OCI-LY1 (cell line): Measurements from ENCODE around the gene FRA10AC1.

Experiments
- H2AFZ ChIP-seq: fragments of 200-600 bp; sonication (generic), shearing (Covaris generic); 2 replicates; pipeline ENCODE4 v1.6.0; 2014; ENCODE audit warnings: antibody characterized with exemption, mild to moderate bottlenecking, low read length
- H3F3A ChIP-seq: fragments of 200-600 bp; sonication (generic), shearing (Covaris generic); 2 replicates; pipeline ENCODE4 v1.6.0; 2014; ENCODE audit warnings: mild to moderate bottlenecking, antibody characterized with exemption, low read length, moderate library complexity; ENCODE audit not compliant: insufficient read depth
- H3K27ac ChIP-seq: fragments of 200-600 bp; sonication (generic); 2 replicates; pipeline ENCODE4 v1.5.1; 2014; ENCODE audit warnings: low read length, mixed run types, mild to moderate bottlenecking, low read depth; ENCODE audit not compliant: poor library complexity, severe bottlenecking
- H3K27me3 ChIP-seq: fragments of 200-600 bp; sonication (generic); 2 replicates; pipeline ENCODE4 v1.6.0; 2014; ENCODE audit warnings: antibody characterized with exemption, mild to moderate bottlenecking, low read length, moderate library complexity; ENCODE audit not compliant: insufficient read depth
- H3K36me3 ChIP-seq: fragments of 200-600 bp; sonication (generic); 2 replicates; pipeline ENCODE4 v1.6.1; 2014; ENCODE audit warnings: mild to moderate bottlenecking, antibody characterized with exemption, low read length, moderate library complexity, mixed read lengths; ENCODE audit not compliant: insufficient read depth
- H3K4me1 ChIP-seq: fragments of 200-600 bp; sonication (generic); 2 replicates; pipeline ENCODE4 v1.5.1; 2014; ENCODE audit warnings: mild to moderate bottlenecking, low read length, moderate library complexity; ENCODE audit not compliant: insufficient read depth, severe bottlenecking
- H3K4me2 ChIP-seq: fragments of 200-600 bp; sonication (generic), shearing (Covaris generic); 2 replicates; pipeline ENCODE4 v1.6.1; 2014; ENCODE audit warnings: low read length
- H3K4me3 ChIP-seq: fragments of 200-600 bp; sonication (generic); 2 replicates; pipeline ENCODE4 v1.5.1; 2014; ENCODE audit warnings: low read length, low read depth, mild to moderate bottlenecking, mixed read lengths; ENCODE audit not compliant: poor library complexity, severe bottlenecking
- H3K79me2 ChIP-seq: fragments of 200-600 bp; shearing (Covaris generic); 2 replicates; pipeline ENCODE4 v1.6.1; 2016; ENCODE audit warnings: mixed run types, low read length, mixed read lengths; ENCODE audit not compliant: insufficient read depth
- H3K9ac ChIP-seq: fragments of 200-600 bp; sonication (generic), shearing (Covaris generic); 2 replicates; pipeline ENCODE4 v1.6.1; 2014; ENCODE audit warnings: mild to moderate bottlenecking, low read length, mixed read lengths
- H3K9me2 ChIP-seq: fragments of 200-600 bp; sonication (generic), shearing (Covaris generic); 2 replicates; pipeline ENCODE4 v1.6.1; 2014; ENCODE audit warnings: low read depth, mild to moderate bottlenecking, low read length, mixed read lengths
- H3K9me3 ChIP-seq: fragments of 200-600 bp; shearing (Covaris generic); 2 replicates; pipeline ENCODE4 v1.6.1; 2014; ENCODE audit warnings: low read length, mixed read lengths
- H4K20me1 ChIP-seq: fragments of 200-600 bp; sonication (generic), shearing (Covaris generic); 2 replicates; pipeline ENCODE4 v1.6.0; 2016; ENCODE audit warnings: mild to moderate bottlenecking, low read length; ENCODE audit not compliant: insufficient read depth
- CTCF ChIP-seq: fragments of 200-600 bp; sonication (generic), shearing (Covaris generic); IDR thresholded peaks from 2 replicates; pipeline ENCODE4 v1.5.1; 2017; ENCODE audit warnings: mild to moderate bottlenecking, antibody characterized with exemption, low read length, moderate library complexity, mixed read lengths
- EZH2 ChIP-seq: fragments of 200-600 bp; sonication (generic), shearing (Covaris generic); IDR thresholded peaks from 2 replicates; pipeline ENCODE4 v1.8.0; 2017; ENCODE audit warnings: borderline replicate concordance, mixed run types, mild to moderate bottlenecking, antibody characterized with exemption, low read length, moderate library complexity, mixed read lengths

Gene FRA10AC1

GRCh38 chr10:93629647-93630305 is 72.6 kb downstream of the FRA10AC1 start:
- Histone ChIP-seq H3K4me2 (no peak overlapping the region), H3K36me3 (no peaks in the 10 kb centered on the region), H4K20me1 (no peaks in the 10 kb centered on the region), H3F3A (no peaks in the 10 kb centered on the region), H3K27ac (no peak overlapping the region), H3K27me3 (no peaks in the 10 kb centered on the region), H2AFZ (no peak overlapping the region), H3K9me3 (no peaks in the 10 kb centered on the region), H3K9ac (no peak overlapping the region), H3K79me2 (no peaks in the 10 kb centered on the region), H3K4me3 (no peak overlapping the region), H3K9me2 (no peaks in the 10 kb centered on the region), H3K4me1 (no peaks in the 10 kb centered on the region)
- TF ChIP-seq CTCF (no peak), EZH2 (no peak)

- Histone ChIP-seq H3K36me3 (no peaks in the 10 kb centered on the region), H3K9ac (no peak overlapping the region), H3K27me3 (no peaks in the 10 kb centered on the region), H3K9me3 (no peaks in the 10 kb centered on the region), H3K9me2 (no peaks in the 10 kb centered on the region), H2AFZ (no peak overlapping the region), H4K20me1 (no peaks in the 10 kb centered on the region), H3K4me1 (no peaks in the 10 kb centered on the region), H3K4me3 (no peak overlapping the region), H3K79me2 (no peaks in the 10 kb centered on the region), H3K27ac (no peak overlapping the region), H3K4me2 (no peak overlapping the region), H3F3A (no peaks in the 10 kb centered on the region)
- TF ChIP-seq CTCF (no peak), EZH2 (no peak)
These were observed 73.5 kb downstream of the FRA10AC1 start for GRCh38 chr10:93628858-93629257.

- no peaks in the 10 kb centered on the region for H3K36me3 ChIP-seq
- H3K79me2 ChIP-seq: no peaks in the 10 kb centered on the region
- H4K20me1 ChIP-seq: no peaks in the 10 kb centered on the region
- no peak overlapping the region for H3K4me3 ChIP-seq
- no peaks in the 10 kb centered on the region for H3K27me3 ChIP-seq
- H3F3A ChIP-seq: no peaks in the 10 kb centered on the region
- H3K9me2 ChIP-seq: no peaks in the 10 kb centered on the region
- no peaks in the 10 kb centered on the region for H3K4me1 ChIP-seq
- H3K4me2 ChIP-seq: no peak overlapping the region
- no peak overlapping the region for H2AFZ ChIP-seq
- no peak for TF ChIP-seq EZH2
- no peak for TF ChIP-seq CTCF
- no peaks in the 10 kb centered on the region for H3K9me3 ChIP-seq
- no peak overlapping the region for H3K9ac ChIP-seq
- H3K27ac ChIP-seq: no peak overlapping the region
These were observed 79.5 kb downstream of the FRA10AC1 start for GRCh38 chr10:93622942-93623341.
